HepG2 (cell line): ENCODE data around the gene HFM1. TPM values are rescaled to one million over a fixed set of nuclear protein-coding genes. Genes with fewer than 3 reads are reported as not detected.
"Not testable (repeated sequence)": the region's sequence is repeated elsewhere in the genome, so short reads cannot be mapped to it uniquely, and the experiment has no call there.

Experiments used
- ATAC-seq: fragments of 200-7000 bp; cut with Tn5 transposase; 3 replicates; pipeline ENCODE4 v1.9.1; 2020; ENCODE audit warnings: mild to moderate bottlenecking, moderate library complexity
- BruUV-seq: library from RNA; stranded (reverse); fragments of 400-500 nt; replicated peaks from 2 replicates; lab custom pipeline; 2021; lab: Mats Ljungman, UMichigan
- CTCF ChIA-PET: fragments of 300-600 bp; formaldehyde crosslinking; extraction: SDS; loops from one replicate; lab custom pipeline; 2021; ENCODE audit warnings: low total read pairs, inconsistent platforms, low intra/inter-chr PET ratio; lab: Yijun Ruan, JAX
- POLR2A ChIA-PET: fragments of 350-600 bp; sonication (Branson Sonifier 250); formaldehyde crosslinking; loops from one replicate; lab custom pipeline; 2020; ENCODE audit warnings: antibody characterized with exemption, inconsistent platforms; lab: Yijun Ruan, JAX
- DNase-seq: peaks from one replicate; pipeline ENCODE4 v3.0.0-alpha.2; 2015; ENCODE audit warnings: low spot score
- FAIRE-seq: peaks from 3 replicates; lab custom pipeline; 2011; peaks lifted over from hg19 to GRCh38; lab: Jason Lieb, UNC
- H2AFZ ChIP-seq: one replicate; pipeline ENCODE4 v1.6.1; 2011; ENCODE audit warnings: low read length, inconsistent platforms
- H3K27ac ChIP-seq: fragments of 300-600 bp; 3 replicates; pipeline ENCODE4 v1.8.0; 2011; ENCODE audit warnings: mixed run types, mild to moderate bottlenecking, mixed read lengths, low read length, inconsistent platforms; ENCODE audit not compliant: insufficient read depth; ENCODE audit errors: extremely low read length
- H3K27me3 ChIP-seq, 2 experiments: fragments of 200-600 bp in 1 of 2; 2 replicates in 1 of 2; 3 replicates in 1 of 2; pipeline versions ENCODE4 v1.6.0 to v1.8.0; 2011; ENCODE audit warnings: low read length in 2 of 2, mild to moderate bottlenecking in 2 of 2, moderate library complexity in 2 of 2, inconsistent platforms in 1 of 2; ENCODE audit not compliant: insufficient read depth in 2 of 2, control insufficient read depth in 1 of 2
- H3K36me3 ChIP-seq, 2 experiments: fragments of 200-600 bp in 1 of 2; replicated peaks in 1 of 2; 2 replicates in 1 of 2; 3 replicates in 1 of 2; pipeline versions ENCODE4 v1.5.1 to v1.8.0; 2011; ENCODE audit warnings: low read length in 2 of 2, inconsistent platforms in 1 of 2; ENCODE audit not compliant: insufficient read depth in 2 of 2, control insufficient read depth in 1 of 2
- H3K4me1 ChIP-seq: 2 replicates; pipeline ENCODE4 v1.5.1; 2012; ENCODE audit warnings: low read length, inconsistent platforms; ENCODE audit not compliant: insufficient read depth
- H3K4me2 ChIP-seq: 2 replicates; pipeline ENCODE4 v1.6.0; 2011; ENCODE audit warnings: low read depth, low read length, inconsistent platforms
- H3K4me3 ChIP-seq, 3 experiments: fragments of 200-600 bp in 1 of 3; sonication (generic), shearing (Covaris generic) in 1 of 3; replicated peaks in 1 of 3; 2 replicates each; pipeline ENCODE4 v1.5.1; 2011 to 2016; ENCODE audit warnings: low read length in 3 of 3, inconsistent platforms in 2 of 3, low read depth in 2 of 3, mild to moderate bottlenecking in 2 of 3, control low read depth in 1 of 3, mixed read lengths in 1 of 3; ENCODE audit not compliant: insufficient read depth in 1 of 3
- H3K79me2 ChIP-seq: one replicate; pipeline ENCODE4 v1.6.1; 2011; ENCODE audit warnings: low read length, inconsistent platforms; ENCODE audit not compliant: insufficient read depth
- H3K9ac ChIP-seq: 2 replicates; pipeline ENCODE4 v1.6.0; 2011; ENCODE audit warnings: mild to moderate bottlenecking, low read depth, low read length, inconsistent platforms; ENCODE audit not compliant: insufficient read depth
- H3K9me3 ChIP-seq: 2 replicates; pipeline ENCODE4 v1.5.1; 2012; ENCODE audit warnings: mild to moderate bottlenecking, low read length
- H4K20me1 ChIP-seq: 2 replicates; pipeline ENCODE4 v1.6.0; 2011; ENCODE audit warnings: inconsistent platforms, mild to moderate bottlenecking, low read length, moderate library complexity; ENCODE audit not compliant: insufficient read depth
- ATF1 ChIP-seq: IDR thresholded peaks from 2 replicates; pipeline ENCODE4 v1.6.1; 2016; ENCODE audit warnings: mild to moderate bottlenecking, control low read depth
- ATF7-NPFF ChIP-seq: sonication (generic); formaldehyde crosslinking; IDR thresholded peaks from 2 replicates; pipeline ENCODE4 v1.8.1; 2023; ENCODE audit warnings: mild to moderate bottlenecking, low read depth, missing genetic modification reagents, moderate library complexity
- FOXK2 ChIP-seq: fragments of 450-650 bp; IDR thresholded peaks from 2 replicates; pipeline ENCODE4 v1.6.1; 2016
- FOXM1 ChIP-seq: sonication (generic); formaldehyde crosslinking; IDR thresholded peaks from 2 replicates; pipeline ENCODE4 v1.5.0; 2020; ENCODE audit warnings: missing genetic modification reagents
- KLF6 ChIP-seq: IDR thresholded peaks from 2 replicates; pipeline ENCODE4 v1.8.0; 2016; ENCODE audit warnings: missing biosample characterization, missing genetic modification reagents
- TGIF2 ChIP-seq: IDR thresholded peaks from 2 replicates; pipeline ENCODE4 v1.6.1; 2016; ENCODE audit warnings: control low read depth, missing compliant biosample characterization
- ZBTB1 ChIP-seq: sonication (generic); formaldehyde crosslinking; IDR thresholded peaks from 2 replicates; pipeline ENCODE4 v1.4.0; 2020; ENCODE audit warnings: missing genetic modification reagents, borderline replicate concordance
- ZNF253 ChIP-seq: sonication (generic); formaldehyde crosslinking; IDR thresholded peaks from 2 replicates; pipeline ENCODE4 v1.8.0; 2022; ENCODE audit warnings: mild to moderate bottlenecking, missing genetic modification reagents, borderline replicate concordance
- ZNF335 ChIP-seq: sonication (generic); formaldehyde crosslinking; IDR thresholded peaks from 2 replicates; pipeline ENCODE4 v1.4.0; 2020; ENCODE audit warnings: missing genetic modification reagents
- ZNF782 ChIP-seq: sonication (generic); formaldehyde crosslinking; IDR thresholded peaks from 2 replicates; pipeline ENCODE4 v1.4.0; 2020; ENCODE audit warnings: missing genetic modification reagents, mild to moderate bottlenecking, borderline replicate concordance
- WGBS: methylation state at CpG from one replicate; pipeline ENCODE4 v1.1.6; 2017; ENCODE audit warnings: low lambda C conversion rate; 5-methylcytosine and 5-hydroxymethylcytosine counted together
- in situ Hi-C: cut with HindIII; loops from 2 replicates; pipeline ENCODE4 v1.10.0; 2017; ENCODE audit warnings: low pct_unique_long_range_greater_than_20kb; ENCODE audit not compliant: extremely low pct_ligation_motif_present
- intact Hi-C: fragments of 100-400 bp; cut with micrococcal nuclease; formaldehyde crosslinking; loops from one replicate; pipeline ENCODE4 v1.10.0; 2022; ENCODE audit not compliant: unreplicated experiment
- polyA plus RNA-seq, 8 experiments: library from polyadenylated mRNA; depleted of rRNA in 3 of 8; stranded (reverse) in 7 of 8; unstranded in 1 of 8; fragments of >200 nt; fragmentation: Illumina TruSeq in 4 of 8; extraction: Trizol in 4 of 8; gene quantifications; 2 replicates each; pipeline versions ENCODE4 v1.2.1 to v1.2.3, GENCODE V29; 2011 to 2016; ENCODE audit warnings: low read depth in 4 of 8, missing spikeins in 1 of 8, mixed read lengths in 1 of 8; ENCODE audit not compliant: insufficient read depth in 1 of 8
- total RNA-seq, 5 experiments: library from RNA; depleted of rRNA; stranded (reverse); fragments of >200 nt; fragmentation: Illumina TruSeq; extraction: Trizol; gene quantifications; 2 replicates each; pipeline ENCODE4 v1.2.3, GENCODE V29; 2016; ENCODE audit warnings: low read depth in 1 of 5
- TF ChIP-seq, protein P1 (sequence below): IDR thresholded peaks from 2 replicates; pipeline ENCODE4 v1.6.1; 2012; ENCODE audit warnings: low read length, improper control_type of control experiment
- TF ChIP-seq, protein P2 (sequence below): IDR thresholded peaks from 2 replicates; pipeline ENCODE4 v1.6.1; 2016; ENCODE audit warnings: mild to moderate bottlenecking
- TF ChIP-seq, protein P3 (sequence below): sonication (generic); formaldehyde crosslinking; conservative IDR thresholded peaks from 2 replicates; pipeline ENCODE4 v1.5.0; 2020; ENCODE audit warnings: missing genetic modification reagents

Gene HFM1
- total and polyA plus RNA-seq, 2 of the 13 experiments (the other 11 are each of a cell fraction or from before 2014, with no cell fraction given), result 0.29 to 1.4 TPM

DNA sequence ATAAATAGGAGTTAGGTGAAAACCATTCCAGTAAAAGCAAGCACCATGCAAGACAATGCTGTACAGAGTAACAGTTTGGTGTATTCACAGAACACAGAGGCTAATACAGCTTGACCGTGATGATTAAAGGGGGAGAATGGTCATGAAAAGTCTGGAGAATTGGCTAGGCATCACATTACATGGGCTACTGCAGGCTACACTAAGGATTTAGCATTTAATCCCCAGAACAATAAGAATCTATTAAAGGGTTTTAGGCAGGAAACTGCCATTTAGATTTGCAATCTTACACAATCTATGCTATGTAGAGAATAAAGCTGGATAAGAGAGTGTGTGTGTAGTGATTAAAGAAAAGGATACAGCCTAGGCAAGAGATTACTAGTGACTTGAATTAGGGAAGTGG, 30.6 kb downstream of the HFM1 start:
- no peaks in the 10 kb centered on the region for H4K20me1 ChIP-seq
- CTCF ChIA-PET, result no interaction called here
- no peak for ATAC-seq
- no peaks in the 10 kb centered on the region for H3K9me3 ChIP-seq
- H3K27me3 ChIP-seq, result no peaks in the 10 kb centered on the region
- H3K36me3 ChIP-seq, result no peaks in the 10 kb centered on the region
- H3K9ac ChIP-seq, result no peak overlapping the region
- no peaks in the 10 kb centered on the region for H3K4me1 ChIP-seq
- BruUV-seq, result no TSS peak
- FAIRE-seq, result no peak
- H3K79me2 ChIP-seq, result no peaks in the 10 kb centered on the region
- H3K27ac ChIP-seq, result no peak overlapping the region
- no peak overlapping the region for H3K4me2 ChIP-seq
- 19% methylated on average over 1 of the region's 1 CpG for WGBS
- no peak overlapping the region for H3K4me3 ChIP-seq
- TF ChIP-seq ZNF335 (CRISPR knock-in tag), result no peak
- TF ChIP-seq ZBTB1 (CRISPR knock-in tag), result no peak
- TF ChIP-seq ATF7-NPFF, result no peak
- TF ChIP-seq, protein P1, sequence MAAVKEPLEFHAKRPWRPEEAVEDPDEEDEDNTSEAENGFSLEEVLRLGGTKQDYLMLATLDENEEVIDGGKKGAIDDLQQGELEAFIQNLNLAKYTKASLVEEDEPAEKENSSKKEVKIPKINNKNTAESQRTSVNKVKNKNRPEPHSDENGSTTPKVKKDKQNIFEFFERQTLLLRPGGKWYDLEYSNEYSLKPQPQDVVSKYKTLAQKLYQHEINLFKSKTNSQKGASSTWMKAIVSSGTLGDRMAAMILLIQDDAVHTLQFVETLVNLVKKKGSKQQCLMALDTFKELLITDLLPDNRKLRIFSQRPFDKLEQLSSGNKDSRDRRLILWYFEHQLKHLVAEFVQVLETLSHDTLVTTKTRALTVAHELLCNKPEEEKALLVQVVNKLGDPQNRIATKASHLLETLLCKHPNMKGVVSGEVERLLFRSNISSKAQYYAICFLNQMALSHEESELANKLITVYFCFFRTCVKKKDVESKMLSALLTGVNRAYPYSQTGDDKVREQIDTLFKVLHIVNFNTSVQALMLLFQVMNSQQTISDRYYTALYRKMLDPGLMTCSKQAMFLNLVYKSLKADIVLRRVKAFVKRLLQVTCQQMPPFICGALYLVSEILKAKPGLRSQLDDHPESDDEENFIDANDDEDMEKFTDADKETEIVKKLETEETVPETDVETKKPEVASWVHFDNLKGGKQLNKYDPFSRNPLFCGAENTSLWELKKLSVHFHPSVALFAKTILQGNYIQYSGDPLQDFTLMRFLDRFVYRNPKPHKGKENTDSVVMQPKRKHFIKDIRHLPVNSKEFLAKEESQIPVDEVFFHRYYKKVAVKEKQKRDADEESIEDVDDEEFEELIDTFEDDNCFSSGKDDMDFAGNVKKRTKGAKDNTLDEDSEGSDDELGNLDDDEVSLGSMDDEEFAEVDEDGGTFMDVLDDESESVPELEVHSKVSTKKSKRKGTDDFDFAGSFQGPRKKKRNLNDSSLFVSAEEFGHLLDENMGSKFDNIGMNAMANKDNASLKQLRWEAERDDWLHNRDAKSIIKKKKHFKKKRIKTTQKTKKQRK, result no peak
- TF ChIP-seq, protein P2, sequence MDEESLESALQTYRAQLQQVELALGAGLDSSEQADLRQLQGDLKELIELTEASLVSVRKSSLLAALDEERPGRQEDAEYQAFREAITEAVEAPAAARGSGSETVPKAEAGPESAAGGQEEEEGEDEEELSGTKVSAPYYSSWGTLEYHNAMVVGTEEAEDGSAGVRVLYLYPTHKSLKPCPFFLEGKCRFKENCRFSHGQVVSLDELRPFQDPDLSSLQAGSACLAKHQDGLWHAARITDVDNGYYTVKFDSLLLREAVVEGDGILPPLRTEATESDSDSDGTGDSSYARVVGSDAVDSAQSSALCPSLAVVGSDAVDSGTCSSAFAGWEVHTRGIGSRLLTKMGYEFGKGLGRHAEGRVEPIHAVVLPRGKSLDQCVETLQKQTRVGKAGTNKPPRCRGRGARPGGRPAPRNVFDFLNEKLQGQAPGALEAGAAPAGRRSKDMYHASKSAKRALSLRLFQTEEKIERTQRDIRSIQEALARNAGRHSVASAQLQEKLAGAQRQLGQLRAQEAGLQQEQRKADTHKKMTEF (CRISPR knock-in tag), result no peak
- TF ChIP-seq KLF6 (CRISPR knock-in tag), result no peak
- TF ChIP-seq, protein P3, sequence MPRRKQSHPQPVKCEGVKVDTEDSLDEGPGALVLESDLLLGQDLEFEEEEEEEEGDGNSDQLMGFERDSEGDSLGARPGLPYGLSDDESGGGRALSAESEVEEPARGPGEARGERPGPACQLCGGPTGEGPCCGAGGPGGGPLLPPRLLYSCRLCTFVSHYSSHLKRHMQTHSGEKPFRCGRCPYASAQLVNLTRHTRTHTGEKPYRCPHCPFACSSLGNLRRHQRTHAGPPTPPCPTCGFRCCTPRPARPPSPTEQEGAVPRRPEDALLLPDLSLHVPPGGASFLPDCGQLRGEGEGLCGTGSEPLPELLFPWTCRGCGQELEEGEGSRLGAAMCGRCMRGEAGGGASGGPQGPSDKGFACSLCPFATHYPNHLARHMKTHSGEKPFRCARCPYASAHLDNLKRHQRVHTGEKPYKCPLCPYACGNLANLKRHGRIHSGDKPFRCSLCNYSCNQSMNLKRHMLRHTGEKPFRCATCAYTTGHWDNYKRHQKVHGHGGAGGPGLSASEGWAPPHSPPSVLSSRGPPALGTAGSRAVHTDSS (CRISPR knock-in tag), result no peak
- TF ChIP-seq FOXM1 (CRISPR knock-in tag), result no peak
- TF ChIP-seq ZNF782 (CRISPR knock-in tag), result no peak
- no peak for TF ChIP-seq FOXK2
- no peak for TF ChIP-seq ATF1 (CRISPR knock-in tag)
- TF ChIP-seq ZNF253, result no peak
- TF ChIP-seq TGIF2 (CRISPR knock-in tag), result no peak
- POLR2A ChIA-PET, result no interaction called here
- intact Hi-C loops, result no loop called here
- no peak overlapping the region for H2AFZ ChIP-seq
- DNase-seq, result no peak
- in situ Hi-C loops, result no loop called here

DNA sequence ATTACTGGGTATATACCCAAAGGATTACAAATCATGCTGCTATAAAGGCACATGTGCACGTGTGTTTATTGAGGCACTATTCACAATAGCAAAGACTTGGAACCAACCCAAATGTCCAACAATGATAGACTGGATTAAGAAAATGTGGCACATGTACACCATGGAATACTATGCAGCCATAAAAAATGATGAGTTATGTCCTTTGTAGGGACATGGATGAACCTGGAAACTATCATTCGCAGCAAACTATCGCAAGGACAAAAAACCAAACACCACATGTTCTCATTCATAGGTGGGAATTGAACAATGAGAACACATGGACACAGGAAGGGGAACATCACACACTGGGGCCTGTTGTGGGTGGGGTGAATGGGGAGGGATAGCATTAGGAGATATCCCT, 32.4 kb downstream of the HFM1 start:
- H3K4me3 ChIP-seq, DNase-seq, FAIRE-seq, in situ Hi-C loops, H2AFZ ChIP-seq, H4K20me1 ChIP-seq, BruUV-seq, H3K9ac ChIP-seq, intact Hi-C loops, H3K27me3 ChIP-seq, H3K4me2 ChIP-seq, H3K9me3 ChIP-seq, POLR2A ChIA-PET, H3K36me3 ChIP-seq, H3K4me1 ChIP-seq, H3K27ac ChIP-seq, H3K79me2 ChIP-seq, CTCF ChIA-PET, ATAC-seq: not testable (repeated sequence)
- WGBS, result 29% methylated on average over 3 of the region's 3 CpGs
